GM12872 (cell line): ENCODE data around the gene ZSCAN10.

Source experiments
- CTCF ChIP-seq: IDR thresholded peaks from 3 replicates; pipeline ENCODE4 v1.5.1; 2011; ENCODE audit warnings: low read depth, mild to moderate bottlenecking, low read length, moderate library complexity; ENCODE audit not compliant: insufficient read depth

Gene ZSCAN10

DNA sequence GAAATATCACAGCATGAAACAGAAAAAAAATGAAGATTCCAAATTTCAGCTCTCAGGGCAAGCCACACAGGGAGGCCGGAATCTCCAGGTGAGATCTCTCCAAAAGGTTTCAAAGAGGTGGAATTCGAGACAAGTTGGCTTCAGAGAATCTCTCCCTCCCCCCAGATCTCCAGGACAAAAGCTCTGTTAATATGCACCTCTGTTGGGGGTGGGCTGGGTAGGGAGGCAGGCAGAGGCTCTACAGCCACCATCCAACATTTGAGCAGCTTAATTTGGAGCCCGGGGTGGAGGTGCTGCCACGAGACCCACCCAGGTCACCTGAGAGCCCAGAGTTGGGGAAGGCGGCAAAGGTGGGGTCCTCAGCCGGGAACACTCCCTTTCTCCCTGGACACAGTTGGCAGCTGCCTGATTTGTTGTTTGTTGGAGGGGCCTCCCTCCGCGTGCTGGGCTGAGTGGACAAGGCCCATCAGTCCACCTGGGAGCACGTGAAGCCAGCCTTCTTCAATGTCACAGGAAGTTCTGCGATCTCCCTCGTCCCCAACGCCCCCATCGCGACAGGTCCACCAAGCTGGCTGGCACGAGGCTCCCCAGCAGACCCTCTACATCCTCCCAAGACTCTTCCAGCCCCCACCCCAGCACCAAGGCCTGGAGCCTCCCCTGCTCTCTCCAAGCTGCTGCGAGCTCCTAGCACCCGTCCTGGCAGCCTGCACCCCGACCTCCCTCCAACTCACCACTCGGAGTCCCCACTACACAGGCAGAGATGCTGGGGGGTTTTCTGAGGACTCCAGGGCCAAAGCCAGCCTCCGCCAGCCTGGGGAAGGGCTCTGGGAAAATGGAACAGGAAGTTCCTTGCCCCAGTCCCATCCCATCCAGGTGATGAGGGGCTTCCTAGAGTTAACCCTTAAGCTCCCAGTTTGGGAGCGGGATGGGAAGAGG is at the start of gene ZSCAN10:
Gene ZSCAN10, minus strand, starts transcription at position 836 of the 936 bp plus-strand sequence. CDS start 6,357 bp downstream, outside the sequence.
- no peak for TF ChIP-seq CTCF

DNA sequence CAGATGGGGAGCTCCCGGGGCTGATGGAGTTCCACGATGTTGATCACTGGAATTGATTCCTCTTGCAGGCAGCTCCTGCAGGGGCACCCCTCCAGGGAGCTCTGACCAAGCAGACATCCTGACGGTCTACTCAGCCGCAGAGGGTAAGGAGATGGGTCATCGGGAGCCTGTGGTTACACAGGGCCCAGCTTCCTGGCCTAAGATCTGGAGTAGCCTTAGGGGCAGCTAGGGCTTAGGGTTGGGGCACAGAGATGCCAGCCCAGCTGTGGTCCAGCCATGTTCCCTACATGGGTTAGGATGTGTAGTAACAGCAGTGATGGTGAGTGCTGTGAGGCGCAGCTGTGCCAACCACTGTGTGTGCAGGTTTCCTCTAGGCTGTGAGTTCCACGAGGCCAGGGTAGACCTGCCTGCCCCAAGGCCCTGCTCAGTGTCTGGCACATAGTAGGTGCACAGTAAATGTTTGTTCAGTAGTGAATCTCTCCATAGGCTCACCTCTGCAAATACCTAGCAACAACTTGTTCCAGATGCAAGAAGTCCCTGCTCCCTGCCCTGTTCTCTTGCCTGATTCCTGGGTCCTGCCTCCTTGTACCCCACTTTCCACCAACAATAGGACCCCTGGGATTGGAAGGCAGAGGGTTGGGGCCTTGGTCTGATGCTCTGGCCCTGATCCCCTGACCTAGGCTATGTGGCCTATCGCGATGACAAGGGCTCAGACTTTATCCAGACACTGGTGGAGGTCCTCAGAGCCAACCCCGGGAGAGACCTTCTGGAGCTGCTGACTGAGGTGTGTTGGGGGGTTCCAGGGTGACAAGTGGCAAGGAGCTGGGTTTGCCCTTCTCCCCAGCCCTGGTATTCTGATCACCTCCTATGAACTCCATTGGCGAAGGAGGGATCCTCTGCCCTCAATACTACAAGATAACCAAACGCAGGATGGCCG is 49.4 kb upstream of the ZSCAN10 start:
- TF ChIP-seq CTCF, result no peak

DNA sequence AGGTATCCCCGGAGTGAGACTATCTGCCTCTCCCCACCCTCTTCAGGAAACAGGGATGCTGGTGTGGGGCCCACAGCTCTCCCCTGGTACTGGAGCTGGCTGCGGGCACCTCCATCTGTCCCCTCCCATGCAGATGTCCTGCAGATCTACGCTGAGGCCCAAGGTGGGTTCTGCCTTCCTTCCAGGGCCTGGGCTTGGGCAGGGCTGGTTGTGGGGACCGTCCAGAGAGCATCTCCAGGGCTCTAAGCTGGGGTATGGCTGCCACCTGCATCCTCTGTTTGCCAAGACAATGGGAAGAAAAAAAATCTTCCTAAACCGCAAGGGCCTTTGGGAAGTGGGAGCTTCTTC is 48.6 kb upstream of the ZSCAN10 start:
- TF ChIP-seq CTCF, result no peak

- no peak for TF ChIP-seq CTCF
Measured at GRCh38 chr16:3147046-3147756, 48.1 kb upstream of the ZSCAN10 start.

GRCh38 chr16:3145660-3146059 is 46.6 kb upstream of the ZSCAN10 start:
- TF ChIP-seq CTCF, result no peak

DNA sequence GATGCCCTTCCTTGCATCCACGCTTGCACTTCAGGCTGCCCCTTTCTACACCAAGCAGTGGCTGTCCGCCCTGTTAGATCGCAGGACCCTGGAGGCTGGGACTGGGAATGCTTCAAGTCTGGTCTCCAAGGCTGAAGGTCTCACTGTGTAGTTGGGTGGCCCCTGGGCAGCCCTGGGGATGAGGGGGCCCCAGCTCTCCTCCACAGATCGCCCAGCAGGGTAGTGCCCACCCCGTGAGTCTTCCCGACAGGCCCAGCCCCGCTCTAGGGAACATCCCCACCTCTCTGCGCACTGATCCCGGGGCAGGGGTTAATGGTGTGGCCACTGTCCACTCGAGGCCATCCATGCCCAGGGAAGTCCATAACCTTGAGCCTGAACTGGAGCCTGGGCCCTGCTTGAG is 46.1 kb upstream of the ZSCAN10 start:
- no peak for TF ChIP-seq CTCF
